Activated CD4-positive, alpha-beta T cell treated with anti-CD3 and anti-CD28 coated beads, Interleukin-2, amount 50 U/mL, for 48 hours (primary cell): Measurements from ENCODE around the gene THBS2.

Source experiments
- DNase-seq, 2 experiments: peaks; one replicate each; pipeline ENCODE4 v3.0.0-alpha.2; 2020

Gene THBS2

DNA sequence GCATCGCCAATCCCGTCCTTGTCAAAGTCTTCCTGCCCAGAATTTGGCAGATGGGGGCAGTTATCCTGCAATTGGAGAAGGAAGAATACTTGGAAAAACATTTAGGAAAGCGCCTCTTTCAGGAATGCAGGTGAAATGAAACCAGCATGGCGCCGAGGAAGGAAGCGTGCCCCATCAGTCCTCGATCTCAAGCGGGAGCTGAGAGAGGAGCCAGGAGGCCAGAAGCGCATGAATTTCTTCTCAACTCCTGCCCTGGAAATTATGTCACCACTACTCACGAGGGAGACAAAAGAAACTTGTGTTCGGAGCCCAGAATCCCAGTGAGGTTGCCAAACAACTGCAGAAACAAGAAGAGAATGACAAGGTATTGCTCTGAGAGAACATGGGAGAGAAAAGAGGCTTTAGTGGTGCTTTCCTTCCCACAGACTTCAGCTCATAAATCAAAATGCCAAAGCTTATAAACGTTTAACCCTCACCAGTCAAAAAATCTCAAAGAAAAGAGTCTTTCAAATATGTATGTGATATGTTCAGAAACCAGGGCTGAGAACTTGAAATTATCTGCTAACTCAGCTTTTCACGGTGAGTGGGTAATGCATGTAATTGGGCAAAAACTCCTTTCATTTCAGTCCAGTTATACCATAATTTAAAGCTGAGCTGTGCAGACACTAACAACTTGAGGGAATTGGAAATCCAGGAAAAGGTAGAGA lies 23.9 kb downstream of the THBS2 start:
- DNase-seq = no peak

GRCh38 chr6:169227116-169227515 lies 26.5 kb downstream of the THBS2 start:
- no peak for DNase-seq

DNA sequence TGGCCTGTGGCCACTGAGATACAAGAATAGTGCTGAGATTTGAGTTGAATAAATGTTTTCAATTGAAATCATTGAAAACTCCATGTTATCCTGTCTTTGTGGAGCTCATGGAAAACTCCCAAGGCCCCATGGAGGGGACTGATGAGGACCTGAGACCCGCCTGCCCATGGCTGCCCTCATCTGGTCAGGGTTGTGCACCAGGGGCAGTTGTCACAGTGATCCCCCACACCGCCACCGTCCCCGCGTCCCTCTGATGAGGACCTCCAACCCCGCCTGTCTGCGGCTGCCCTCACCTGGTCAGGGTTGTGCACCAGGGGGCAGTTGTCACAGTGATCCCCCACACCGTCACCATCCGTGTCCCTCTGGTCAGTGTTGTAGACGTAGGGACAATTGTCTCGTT lies 27.8 kb downstream of the THBS2 start:
- no peak for DNase-seq

DNA sequence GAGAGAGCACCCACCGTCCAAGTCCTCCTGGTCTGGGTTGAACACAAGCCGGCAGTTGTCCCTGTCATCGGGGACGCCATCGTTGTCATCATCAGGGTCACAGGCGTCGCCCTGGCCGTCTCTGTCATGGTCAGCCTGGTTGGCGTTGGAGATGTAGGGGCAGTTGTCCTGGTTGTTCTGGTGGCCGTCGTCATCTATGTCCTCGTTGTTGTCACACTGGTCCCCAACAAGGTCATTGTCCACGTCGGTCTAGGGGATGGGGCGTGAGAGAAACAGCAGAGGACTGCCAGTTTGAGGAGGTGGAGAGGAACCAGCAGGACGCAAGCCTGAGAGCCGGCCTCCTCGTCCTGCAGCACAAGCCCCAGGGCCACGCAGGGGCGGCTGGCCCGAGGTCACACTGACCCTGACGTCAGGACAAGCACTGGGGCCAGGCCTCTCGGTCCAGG lies 28.5 kb downstream of the THBS2 start:
- no peak for DNase-seq

DNA sequence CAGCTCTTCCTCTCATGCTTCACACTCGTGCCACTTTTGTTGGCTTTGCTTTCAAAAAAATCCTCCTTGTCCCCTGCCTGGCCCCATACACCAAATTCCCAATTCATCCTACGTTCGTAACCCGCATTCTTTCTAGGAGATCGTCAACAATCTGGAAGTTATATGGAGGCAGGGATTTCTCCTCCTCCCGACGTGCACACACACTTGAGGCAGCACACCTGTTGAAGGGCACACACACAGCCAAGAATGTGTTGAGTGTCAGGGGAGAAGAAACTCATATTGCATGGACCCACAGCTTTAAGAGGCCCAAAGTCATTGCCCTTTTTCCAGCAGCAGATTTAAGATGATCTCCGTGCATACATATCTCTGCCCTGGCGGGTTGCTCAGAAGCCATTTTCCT lies 28.9 kb downstream of the THBS2 start:
- DNase-seq = no peak

DNA sequence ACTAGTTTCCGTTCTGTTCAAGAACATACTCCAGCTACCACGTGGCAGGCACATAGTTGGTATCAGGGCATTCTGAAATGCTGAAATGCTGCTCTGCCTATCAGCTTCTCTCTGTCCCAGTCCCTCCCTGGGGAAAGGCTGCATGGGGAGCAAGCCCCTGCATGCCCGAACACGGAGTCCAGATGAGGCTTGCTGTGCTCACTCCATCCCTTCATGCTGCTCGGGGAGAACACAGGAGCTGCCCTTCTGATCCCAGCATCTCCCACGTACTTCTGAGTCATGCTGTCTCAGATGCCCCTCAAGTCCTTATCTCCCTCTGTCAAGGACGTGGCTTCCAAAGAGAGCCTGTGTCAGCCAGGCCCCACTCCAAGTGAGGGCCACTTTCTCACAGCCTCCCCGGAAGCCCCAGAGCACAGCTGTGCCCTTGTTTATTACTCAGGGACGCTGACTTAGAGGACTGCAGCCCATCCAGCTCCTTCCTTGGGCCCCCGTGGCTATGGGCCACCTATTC lies 29.4 kb downstream of the THBS2 start:
- DNase-seq = no peak

GRCh38 chr6:169223006-169223405 lies 30.6 kb downstream of the THBS2 start:
- no peak for DNase-seq

DNA sequence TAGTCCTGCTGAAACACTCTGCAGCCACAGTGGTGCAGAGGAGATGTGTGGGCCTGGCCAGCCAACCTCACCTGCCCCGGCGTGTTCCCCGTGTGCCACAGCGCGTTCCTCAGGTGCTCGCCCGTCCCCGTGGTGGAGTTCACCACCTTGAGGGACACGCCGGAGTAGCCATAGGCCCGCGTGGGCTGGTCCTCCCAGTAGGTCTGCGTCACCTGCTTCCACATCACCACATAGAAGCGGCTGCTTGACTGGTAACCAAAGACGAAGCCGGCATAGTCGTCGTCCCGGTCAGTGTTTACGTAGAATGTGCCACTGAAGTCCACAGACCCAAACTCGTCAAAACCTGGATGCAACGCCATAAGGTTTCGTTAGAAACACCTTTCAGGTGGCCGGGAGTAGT lies 31.5 kb downstream of the THBS2 start:
- DNase-seq = no peak

DNA sequence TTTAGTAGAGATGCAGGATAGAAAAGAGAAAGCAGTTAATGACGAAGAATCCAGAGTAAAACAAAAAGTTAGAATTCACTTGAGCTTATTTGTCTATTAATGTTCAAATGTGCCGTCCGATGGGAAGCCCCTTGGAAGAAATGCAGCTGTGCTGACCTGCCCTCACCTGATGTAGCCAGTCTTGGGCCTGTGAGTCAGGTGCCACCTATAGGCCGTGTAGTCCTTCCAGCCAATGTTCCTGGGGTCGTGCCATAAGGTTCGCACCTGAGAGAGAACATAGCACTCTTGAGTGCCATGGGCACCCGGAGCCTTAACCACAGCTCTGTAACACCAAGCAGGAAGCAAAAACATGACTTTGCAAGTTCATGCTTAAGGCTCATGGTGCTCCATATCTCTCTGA lies 32.4 kb downstream of the THBS2 start:
- DNase-seq = no peak

- no peak for DNase-seq
Measured at GRCh38 chr6:169220068-169220964, 33.3 kb downstream of the THBS2 start.

GRCh38 chr6:169217972-169218371 lies 35.7 kb downstream of the THBS2 start:
- no peak for DNase-seq

GRCh38 chr6:169216830-169217229 lies 36.8 kb downstream of the THBS2 start:
- no peak for DNase-seq

- DNase-seq = no peak
Measured at GRCh38 chr6:169215201-169215681, 38.4 kb downstream of the THBS2 start.

DNA sequence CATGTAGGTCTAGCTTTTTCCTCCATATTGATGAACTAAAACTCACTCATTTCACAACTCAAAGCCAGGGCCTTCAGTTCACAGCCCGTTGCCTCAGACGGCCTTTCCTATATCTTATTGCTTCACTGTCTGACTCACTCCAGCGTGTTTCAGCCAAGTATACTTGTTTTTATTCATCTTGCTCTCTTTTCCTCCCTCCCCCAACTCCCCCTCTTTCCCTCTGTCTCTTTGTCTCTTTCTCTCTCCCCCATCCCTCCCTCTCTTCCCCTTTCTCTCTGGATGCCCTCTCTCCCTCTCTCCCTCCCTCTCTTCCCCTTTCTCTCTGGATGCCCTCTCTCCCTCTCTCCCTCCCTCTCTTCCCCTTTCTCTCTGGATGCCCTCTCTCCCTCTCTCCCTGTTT lies 38.9 kb downstream of the THBS2 start:
- DNase-seq = peak; percentile 2 to 5

GRCh38 chr6:169213814-169214520 lies 39.7 kb downstream of the THBS2 start:
- DNase-seq = peak in 1 of 2 experiments; percentile 3

- peak; percentile 88 to 90 for DNase-seq
Measured at GRCh38 chr6:169212897-169213813, 40.5 kb downstream of the THBS2 start.

DNA sequence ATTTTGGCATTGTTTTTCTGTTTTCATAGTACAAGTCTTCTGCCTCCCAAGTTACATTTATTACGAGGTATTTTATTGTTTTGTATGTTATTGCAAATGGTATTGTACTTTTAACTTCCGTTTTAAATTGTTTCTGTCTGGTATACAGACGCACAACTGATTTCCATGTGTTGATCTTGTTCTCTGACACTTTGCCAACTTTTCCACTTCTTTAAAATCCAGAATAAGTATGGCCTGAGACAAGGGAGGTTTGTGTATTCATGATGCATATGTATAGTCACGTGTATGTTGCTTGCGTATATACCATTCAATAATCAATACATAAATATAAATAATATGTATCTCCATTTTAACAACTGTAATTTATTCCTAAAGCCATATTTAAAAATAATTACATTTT lies 41.2 kb downstream of the THBS2 start:
- DNase-seq = no peak

GRCh38 chr6:169211881-169212280 lies 41.8 kb downstream of the THBS2 start:
- DNase-seq = no peak

- no peak for DNase-seq
Measured at GRCh38 chr6:169210611-169211010, 43.0 kb downstream of the THBS2 start.

GRCh38 chr6:169208011-169208410 lies 45.6 kb downstream of the THBS2 start:
- no peak for DNase-seq

GRCh38 chr6:169207482-169207881 lies 46.2 kb downstream of the THBS2 start:
- no peak for DNase-seq
